Measurements from ENCODE around the gene JMJD7.

The JMJD7 gene

DNA sequence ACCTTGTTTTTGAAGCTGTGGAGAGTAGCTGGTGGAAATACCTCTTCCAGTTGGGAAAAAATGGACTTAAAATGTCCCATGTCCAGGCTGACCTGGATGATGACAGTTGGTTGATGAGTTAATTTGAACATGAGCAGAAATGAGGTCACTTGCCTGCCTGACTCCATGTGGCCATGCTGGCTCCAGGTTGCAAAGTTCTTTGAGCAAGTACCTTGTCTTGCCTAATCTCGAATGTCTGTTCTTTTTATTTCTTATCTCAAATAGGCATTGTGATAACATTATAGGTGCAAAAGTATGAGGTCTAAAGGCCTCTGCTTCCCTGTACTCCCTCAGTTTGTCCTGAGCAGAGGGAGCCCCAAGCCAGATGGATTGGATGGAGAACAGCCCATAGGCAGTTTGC is 44.6 kb upstream of the JMJD7 start:
- ATAC-seq = no peak

DNA sequence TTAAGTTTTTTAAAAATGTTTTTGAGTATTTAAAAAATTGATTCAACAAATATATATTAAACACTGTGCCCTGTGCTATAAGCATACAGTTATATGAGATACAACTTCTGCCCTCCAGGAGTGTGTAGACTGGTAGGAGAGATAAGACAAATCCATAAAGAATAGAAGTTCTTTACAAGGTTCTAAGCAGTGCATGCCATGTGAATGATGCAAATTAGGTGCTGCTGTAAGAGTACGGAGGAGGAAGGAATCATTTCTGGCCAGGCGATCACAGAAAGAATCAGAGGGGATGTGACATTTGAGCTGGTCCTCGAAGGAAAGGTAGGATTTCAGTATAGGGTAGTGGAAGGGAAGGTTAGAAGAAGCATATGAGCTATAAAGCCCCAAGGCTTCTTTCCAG is 39.6 kb upstream of the JMJD7 start:
- no peak for ATAC-seq
- TF ChIP-seq ZFP3 (CRISPR knock-in tag; IDR thresholded peaks at IDR 0.05) = no peak
- no peak for TF ChIP-seq ZC3H10 (CRISPR knock-in tag; IDR thresholded peaks at IDR 0.05)
- no peak for TF ChIP-seq ZNF8 (CRISPR knock-in tag; IDR thresholded peaks at IDR 0.05)
- TF ChIP-seq, protein P1, sequence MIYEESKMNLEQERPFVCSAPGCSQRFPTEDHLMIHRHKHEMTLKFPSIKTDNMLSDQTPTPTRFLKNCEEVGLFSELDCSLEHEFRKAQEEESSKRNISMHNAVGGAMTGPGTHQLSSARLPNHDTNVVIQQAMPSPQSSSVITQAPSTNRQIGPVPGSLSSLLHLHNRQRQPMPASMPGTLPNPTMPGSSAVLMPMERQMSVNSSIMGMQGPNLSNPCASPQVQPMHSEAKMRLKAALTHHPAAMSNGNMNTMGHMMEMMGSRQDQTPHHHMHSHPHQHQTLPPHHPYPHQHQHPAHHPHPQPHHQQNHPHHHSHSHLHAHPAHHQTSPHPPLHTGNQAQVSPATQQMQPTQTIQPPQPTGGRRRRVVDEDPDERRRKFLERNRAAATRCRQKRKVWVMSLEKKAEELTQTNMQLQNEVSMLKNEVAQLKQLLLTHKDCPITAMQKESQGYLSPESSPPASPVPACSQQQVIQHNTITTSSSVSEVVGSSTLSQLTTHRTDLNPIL (CRISPR knock-in tag; IDR thresholded peaks at IDR 0.05; ENCODE audit: low read depth) = no peak
- no peak for TF ChIP-seq PPARA (CRISPR knock-in tag; IDR thresholded peaks at IDR 0.05; ENCODE audit: borderline replicate concordance)
- no peak for TF ChIP-seq ESRRG (CRISPR knock-in tag; IDR thresholded peaks at IDR 0.05)
- TF ChIP-seq ZNF70 (CRISPR knock-in tag; IDR thresholded peaks at IDR 0.05) = no peak
- no peak for TF ChIP-seq TOX (CRISPR knock-in tag; IDR thresholded peaks at IDR 0.05; ENCODE audit: borderline replicate concordance)

More for the DNA sequence above, 44.6 kb upstream of the JMJD7 start:
- TF ChIP-seq ZFP3 (CRISPR knock-in tag; IDR thresholded peaks at IDR 0.05) (no peak), OSR1 (CRISPR knock-in tag; IDR thresholded peaks at IDR 0.05) (no peak), ARNTL (CRISPR knock-in tag; IDR thresholded peaks at IDR 0.05; ENCODE audit: borderline replicate concordance, low read depth) (no peak), ESRRG (CRISPR knock-in tag; IDR thresholded peaks at IDR 0.05) (no peak), ZC3H10 (CRISPR knock-in tag; IDR thresholded peaks at IDR 0.05) (no peak), ZFP30 (CRISPR knock-in tag; IDR thresholded peaks at IDR 0.05) (no peak), TOX (CRISPR knock-in tag; IDR thresholded peaks at IDR 0.05; ENCODE audit: borderline replicate concordance) (no peak), ZNF565 (CRISPR knock-in tag; conservative IDR thresholded peaks at IDR 0.05; ENCODE audit: low read depth) (no peak), PPARA (CRISPR knock-in tag; IDR thresholded peaks at IDR 0.05; ENCODE audit: borderline replicate concordance) (no peak), ZNF8 (CRISPR knock-in tag; IDR thresholded peaks at IDR 0.05) (no peak), ISL1 (CRISPR knock-in tag; IDR thresholded peaks at IDR 0.05) (no peak), TCF4 (CRISPR knock-in tag; IDR thresholded peaks at IDR 0.05; ENCODE audit: borderline replicate concordance) (no peak), ZNF70 (CRISPR knock-in tag; IDR thresholded peaks at IDR 0.05) (no peak)
- TF ChIP-seq, protein P2, sequence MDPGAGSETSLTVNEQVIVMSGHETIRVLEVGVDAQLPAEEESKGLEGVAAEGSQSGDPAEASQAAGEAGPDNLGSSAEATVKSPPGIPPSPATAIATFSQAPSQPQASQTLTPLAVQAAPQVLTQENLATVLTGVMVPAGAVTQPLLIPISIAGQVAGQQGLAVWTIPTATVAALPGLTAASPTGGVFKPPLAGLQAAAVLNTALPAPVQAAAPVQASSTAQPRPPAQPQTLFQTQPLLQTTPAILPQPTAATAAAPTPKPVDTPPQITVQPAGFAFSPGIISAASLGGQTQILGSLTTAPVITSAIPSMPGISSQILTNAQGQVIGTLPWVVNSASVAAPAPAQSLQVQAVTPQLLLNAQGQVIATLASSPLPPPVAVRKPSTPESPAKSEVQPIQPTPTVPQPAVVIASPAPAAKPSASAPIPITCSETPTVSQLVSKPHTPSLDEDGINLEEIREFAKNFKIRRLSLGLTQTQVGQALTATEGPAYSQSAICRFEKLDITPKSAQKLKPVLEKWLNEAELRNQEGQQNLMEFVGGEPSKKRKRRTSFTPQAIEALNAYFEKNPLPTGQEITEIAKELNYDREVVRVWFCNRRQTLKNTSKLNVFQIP (CRISPR knock-in tag; IDR thresholded peaks at IDR 0.05; ENCODE audit: borderline replicate concordance, low read depth) = no peak
- TF ChIP-seq, protein P3, sequence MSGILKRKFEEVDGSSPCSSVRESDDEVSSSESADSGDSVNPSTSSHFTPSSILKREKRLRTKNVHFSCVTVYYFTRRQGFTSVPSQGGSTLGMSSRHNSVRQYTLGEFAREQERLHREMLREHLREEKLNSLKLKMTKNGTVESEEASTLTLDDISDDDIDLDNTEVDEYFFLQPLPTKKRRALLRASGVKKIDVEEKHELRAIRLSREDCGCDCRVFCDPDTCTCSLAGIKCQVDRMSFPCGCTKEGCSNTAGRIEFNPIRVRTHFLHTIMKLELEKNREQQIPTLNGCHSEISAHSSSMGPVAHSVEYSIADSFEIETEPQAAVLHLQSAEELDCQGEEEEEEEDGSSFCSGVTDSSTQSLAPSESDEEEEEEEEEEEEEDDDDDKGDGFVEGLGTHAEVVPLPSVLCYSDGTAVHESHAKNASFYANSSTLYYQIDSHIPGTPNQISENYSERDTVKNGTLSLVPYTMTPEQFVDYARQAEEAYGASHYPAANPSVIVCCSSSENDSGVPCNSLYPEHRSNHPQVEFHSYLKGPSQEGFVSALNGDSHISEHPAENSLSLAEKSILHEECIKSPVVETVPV (CRISPR knock-in tag; IDR thresholded peaks at IDR 0.05) = no peak

DNA sequence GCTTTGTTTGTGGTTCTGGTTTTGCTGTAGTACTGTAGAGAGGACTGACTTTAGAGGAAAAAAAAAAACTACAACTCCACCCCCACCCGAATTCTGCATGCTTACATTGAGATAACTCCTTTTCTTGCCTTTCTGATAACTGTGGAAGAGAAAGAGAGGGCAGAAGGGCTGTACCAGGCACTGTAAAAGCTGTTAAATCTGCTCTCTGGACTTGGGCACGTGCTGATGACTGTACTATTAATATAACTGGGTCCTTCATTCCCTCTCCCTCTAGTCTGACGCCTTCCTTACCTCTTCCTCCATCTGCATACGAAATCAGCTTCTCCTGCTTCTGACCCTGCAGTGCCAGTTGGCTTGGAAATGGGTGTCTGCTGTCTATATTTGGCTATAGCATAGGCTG is 38.7 kb upstream of the JMJD7 start:
- ATAC-seq = no peak

More for the DNA sequence above, 38.7 kb upstream of the JMJD7 start:
- no peak for TF ChIP-seq ZC3H10 (CRISPR knock-in tag; IDR thresholded peaks at IDR 0.05)
- TF ChIP-seq, protein P3 (CRISPR knock-in tag; IDR thresholded peaks at IDR 0.05) = no peak
- no peak for TF ChIP-seq ARNTL (CRISPR knock-in tag; IDR thresholded peaks at IDR 0.05; ENCODE audit: borderline replicate concordance, low read depth)
- TF ChIP-seq ZFP3 (CRISPR knock-in tag; IDR thresholded peaks at IDR 0.05) = no peak
- TF ChIP-seq GLIS3 (CRISPR knock-in tag; IDR thresholded peaks at IDR 0.05) = no peak
- TF ChIP-seq BACH2 (CRISPR knock-in tag; IDR thresholded peaks at IDR 0.05; ENCODE audit: borderline replicate concordance) = no peak
- TF ChIP-seq TOX (CRISPR knock-in tag; IDR thresholded peaks at IDR 0.05; ENCODE audit: borderline replicate concordance) = no peak
- no peak for TF ChIP-seq ZNF8 (CRISPR knock-in tag; IDR thresholded peaks at IDR 0.05)
- TF ChIP-seq, protein P4, sequence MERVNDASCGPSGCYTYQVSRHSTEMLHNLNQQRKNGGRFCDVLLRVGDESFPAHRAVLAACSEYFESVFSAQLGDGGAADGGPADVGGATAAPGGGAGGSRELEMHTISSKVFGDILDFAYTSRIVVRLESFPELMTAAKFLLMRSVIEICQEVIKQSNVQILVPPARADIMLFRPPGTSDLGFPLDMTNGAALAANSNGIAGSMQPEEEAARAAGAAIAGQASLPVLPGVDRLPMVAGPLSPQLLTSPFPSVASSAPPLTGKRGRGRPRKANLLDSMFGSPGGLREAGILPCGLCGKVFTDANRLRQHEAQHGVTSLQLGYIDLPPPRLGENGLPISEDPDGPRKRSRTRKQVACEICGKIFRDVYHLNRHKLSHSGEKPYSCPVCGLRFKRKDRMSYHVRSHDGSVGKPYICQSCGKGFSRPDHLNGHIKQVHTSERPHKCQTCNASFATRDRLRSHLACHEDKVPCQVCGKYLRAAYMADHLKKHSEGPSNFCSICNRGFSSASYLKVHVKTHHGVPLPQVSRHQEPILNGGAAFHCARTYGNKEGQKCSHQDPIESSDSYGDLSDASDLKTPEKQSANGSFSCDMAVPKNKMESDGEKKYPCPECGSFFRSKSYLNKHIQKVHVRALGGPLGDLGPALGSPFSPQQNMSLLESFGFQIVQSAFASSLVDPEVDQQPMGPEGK (CRISPR knock-in tag; IDR thresholded peaks at IDR 0.05; ENCODE audit: borderline replicate concordance) = no peak
- TF ChIP-seq ZNF70 (CRISPR knock-in tag; IDR thresholded peaks at IDR 0.05) = no peak
- TF ChIP-seq, protein P1 (CRISPR knock-in tag; IDR thresholded peaks at IDR 0.05; ENCODE audit: low read depth) = no peak
- no peak for TF ChIP-seq TCF4 (CRISPR knock-in tag; IDR thresholded peaks at IDR 0.05; ENCODE audit: borderline replicate concordance)
